Osteocyte (in vitro differentiated cells): ENCODE measurements around the gene ATP8B4. TPM values are rescaled to one million over a fixed set of nuclear protein-coding genes. Genes with fewer than 3 reads are reported as not detected.

Experiments used
- DNase-seq: peaks from one replicate; pipeline ENCODE4 v3.0.0; 2021; ENCODE audit warnings: mixed read lengths; ENCODE audit not compliant: unreplicated experiment; ENCODE audit errors: extremely low spot score
- H3K27ac Mint-ChIP-seq: one replicate; pipeline ENCODE4 v1.8.0; 2021; ENCODE audit warnings: mild to moderate bottlenecking, mixed read lengths; ENCODE audit not compliant: unreplicated experiment
- H3K27me3 Mint-ChIP-seq: one replicate; pipeline ENCODE4 v1.8.0; 2021; ENCODE audit warnings: mixed read lengths; ENCODE audit not compliant: unreplicated experiment
- H3K36me3 Mint-ChIP-seq: one replicate; pipeline ENCODE4 v1.8.0; 2021; ENCODE audit warnings: mixed read lengths; ENCODE audit not compliant: unreplicated experiment
- H3K4me1 Mint-ChIP-seq: one replicate; pipeline ENCODE4 v1.8.0; 2021; ENCODE audit warnings: mixed read lengths; ENCODE audit not compliant: unreplicated experiment
- H3K4me3 Mint-ChIP-seq: one replicate; pipeline ENCODE4 v1.8.0; 2021; ENCODE audit warnings: mild to moderate bottlenecking, moderate library complexity, mixed read lengths; ENCODE audit not compliant: unreplicated experiment
- H3K9me3 Mint-ChIP-seq: one replicate; pipeline ENCODE4 v1.8.0; 2021; ENCODE audit warnings: mixed read lengths; ENCODE audit not compliant: unreplicated experiment
- CTCF ChIP-seq: fragments of 200-600 bp; sonication (generic); IDR thresholded peaks from 2 replicates; pipeline ENCODE4 v1.5.0; 2021; ENCODE audit warnings: antibody characterized with exemption, mild to moderate bottlenecking, moderate library complexity
- total RNA-seq: library from RNA; stranded (reverse); gene quantifications from 2 replicates; pipeline ENCODE4 v1.2.1, GENCODE V29; 2021

The ATP8B4 gene
- total RNA-seq, 1 donor from 2014 or later: not detected

- H3K4me1 Mint-ChIP-seq: peaks cover 2% of the 10 kb centered on the region
- TF ChIP-seq CTCF: no peak
- DNase-seq: no peak
- H3K36me3 Mint-ChIP-seq: no peaks in the 10 kb centered on the region
- no peak overlapping the region for H3K4me3 Mint-ChIP-seq
- H3K27ac Mint-ChIP-seq: no peak overlapping the region
- no peaks in the 10 kb centered on the region for H3K27me3 Mint-ChIP-seq
- no peaks in the 10 kb centered on the region for H3K9me3 Mint-ChIP-seq
Measured at GRCh38 chr15:49855917-49856637, 263.0 kb downstream of the ATP8B4 start.

- no peak overlapping the region for H3K4me3 Mint-ChIP-seq
- H3K27me3 Mint-ChIP-seq: no peaks in the 10 kb centered on the region
- no peaks in the 10 kb centered on the region for H3K36me3 Mint-ChIP-seq
- TF ChIP-seq CTCF: no peak
- peaks cover 7% of the 10 kb centered on the region for H3K9me3 Mint-ChIP-seq
- no peak for DNase-seq
- peaks cover 11% of the 10 kb centered on the region for H3K4me1 Mint-ChIP-seq
- no peak overlapping the region for H3K27ac Mint-ChIP-seq
Measured at GRCh38 chr15:49852756-49853155, 266.3 kb downstream of the ATP8B4 start.

GRCh38 chr15:49848807-49849206 is 270.2 kb downstream of the ATP8B4 start:
- Mint-ChIP-seq H3K4me1 (peaks cover 17% of the 10 kb centered on the region), H3K36me3 (no peaks in the 10 kb centered on the region), H3K9me3 (peaks cover 7% of the 10 kb centered on the region), H3K4me3 (no peak overlapping the region), H3K27me3 (no peaks in the 10 kb centered on the region), H3K27ac (no peak overlapping the region)
- DNase-seq: no peak
- no peak for TF ChIP-seq CTCF

GRCh38 chr15:49848282-49848724 is 270.7 kb downstream of the ATP8B4 start:
- Mint-ChIP-seq H3K4me3 (no peak overlapping the region), H3K36me3 (no peaks in the 10 kb centered on the region), H3K9me3 (peaks cover 7% of the 10 kb centered on the region), H3K4me1 (peaks cover 17% of the 10 kb centered on the region), H3K27me3 (no peaks in the 10 kb centered on the region), H3K27ac (no peak overlapping the region)
- no peak for DNase-seq
- TF ChIP-seq CTCF: no peak

- H3K4me1 Mint-ChIP-seq: peaks cover 17% of the 10 kb centered on the region
- no peak overlapping the region for H3K27ac Mint-ChIP-seq
- H3K9me3 Mint-ChIP-seq: peaks cover 9% of the 10 kb centered on the region
- H3K27me3 Mint-ChIP-seq: no peaks in the 10 kb centered on the region
- DNase-seq: no peak
- no peak for TF ChIP-seq CTCF
- H3K36me3 Mint-ChIP-seq: no peaks in the 10 kb centered on the region
- no peak overlapping the region for H3K4me3 Mint-ChIP-seq
Measured at GRCh38 chr15:49847423-49848281, 271.4 kb downstream of the ATP8B4 start.
